Left cardiac atrium (tissue), 4 donors: ENCODE measurements around the gene CHAMP1. TPM values are rescaled to one million over a fixed set of nuclear protein-coding genes. Genes with fewer than 3 reads are reported as not detected.
"Not testable (repeated sequence)": the region's sequence is repeated elsewhere in the genome, so short reads cannot be mapped to it uniquely, and the experiment has no call there.

Source experiments
- ATAC-seq, 2 donors: fragments of 200-7000 bp; cut with Tn5 transposase; one replicate each; pipeline ENCODE4 v1.9.1; 2020; ENCODE audit warnings: mild to moderate bottlenecking in 2 of 2, moderate library complexity in 2 of 2
- DNase-seq: peaks from one replicate; pipeline ENCODE4 v3.0.0-alpha.2; 2020
- intact Hi-C, 2 donors: fragments of 100-400 bp; cut with DNase I; formaldehyde crosslinking; loops; one replicate each; pipeline versions ENCODE4 v1.14.1 to v1.15.1; 2022 to 2023
- microRNA-seq, 2 donors: library from miRNA; unstranded; fragments of <30 nt; microRNA quantifications; one replicate each; pipeline ENCODE4 v1.2.0, GENCODE V29; 2020
- total RNA-seq, 2 donors: library from RNA; stranded (reverse); fragmentation: NEBNext Ultra II Directional; extraction: Animal tissue kit (Norgen Biotek cat#: 25700); gene quantifications; one replicate each; pipeline ENCODE4 v1.2.1, GENCODE V29; 2021
- donor health status: DM: no; HTN: yes; CAD: no.
- donor health status: DM: no; HTN: yes; CAD: no; lungs with severe emphysema.
- donor health status: DM: yes; HTN: yes; CAD: no.
- donor health status: Dilated cardiomyopathy.

The CHAMP1 gene
- total RNA-seq, 2 donors from 2014 or later = 11.5 to 12.0 TPM

DNA sequence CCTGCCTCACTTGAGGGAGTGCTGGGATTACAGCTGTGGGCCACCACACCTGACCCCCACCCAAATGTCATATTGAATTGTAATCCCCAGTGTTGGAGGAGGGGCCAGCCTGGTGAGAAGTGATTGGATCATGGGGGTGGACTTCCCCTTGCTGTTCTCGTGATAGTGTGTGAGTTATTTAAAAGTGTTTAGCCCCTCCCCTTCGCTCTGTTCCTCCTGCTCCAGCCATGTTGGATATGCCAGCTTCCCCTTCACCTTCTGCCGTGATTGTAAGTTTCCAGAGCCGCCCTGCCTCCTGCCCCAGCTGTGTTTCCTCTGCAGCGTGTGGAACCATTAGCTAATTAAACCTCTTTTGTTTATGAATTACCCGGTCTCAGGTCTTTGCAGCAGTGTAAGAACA, 13.7 kb downstream of the CHAMP1 start:
- no peak for DNase-seq
- intact Hi-C loops = no loop called here
- no peak for ATAC-seq

DNA sequence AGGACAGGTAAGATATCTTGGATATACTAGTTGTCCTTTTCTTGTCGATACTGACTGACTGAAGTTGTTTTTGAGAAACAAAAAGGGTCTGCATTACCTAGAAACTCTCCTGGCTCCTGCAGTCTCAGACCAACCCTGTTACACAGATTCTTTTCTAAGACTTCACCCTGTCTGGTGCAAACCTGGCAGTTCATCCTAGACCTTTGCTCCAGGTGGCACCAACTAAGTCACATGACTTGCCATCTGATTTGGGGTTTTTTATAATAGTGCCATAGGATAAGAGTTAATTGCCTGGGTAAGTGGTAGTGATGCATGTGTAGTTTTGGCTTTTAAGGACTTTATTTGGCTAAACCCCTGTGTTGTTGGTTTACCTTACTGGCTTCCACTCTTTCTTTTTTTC, 14.3 kb downstream of the CHAMP1 start:
- ATAC-seq = no peak
- intact Hi-C loops = no loop called here
- DNase-seq = no peak

DNA sequence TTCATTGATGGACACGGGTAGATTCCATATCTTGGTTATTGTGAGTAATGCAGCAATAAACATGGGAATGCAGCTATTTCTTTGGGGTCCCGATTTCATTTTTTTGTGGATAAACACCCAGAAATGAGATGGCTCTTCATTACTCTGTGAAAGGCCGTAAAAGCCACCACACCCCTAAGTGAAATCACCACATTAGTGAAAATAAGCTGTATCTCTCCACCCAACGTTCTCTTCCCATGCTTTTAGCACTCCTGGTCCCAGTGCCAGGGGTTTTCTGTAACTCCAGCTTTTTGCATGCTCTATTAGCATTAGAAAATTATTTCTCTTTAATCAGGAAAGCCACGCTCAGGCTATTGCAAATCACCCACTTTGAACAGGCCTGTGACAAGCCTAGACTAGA, 15.8 kb downstream of the CHAMP1 start:
- intact Hi-C loops = no loop called here
- ATAC-seq (no peak), DNase-seq (no peak)

DNA sequence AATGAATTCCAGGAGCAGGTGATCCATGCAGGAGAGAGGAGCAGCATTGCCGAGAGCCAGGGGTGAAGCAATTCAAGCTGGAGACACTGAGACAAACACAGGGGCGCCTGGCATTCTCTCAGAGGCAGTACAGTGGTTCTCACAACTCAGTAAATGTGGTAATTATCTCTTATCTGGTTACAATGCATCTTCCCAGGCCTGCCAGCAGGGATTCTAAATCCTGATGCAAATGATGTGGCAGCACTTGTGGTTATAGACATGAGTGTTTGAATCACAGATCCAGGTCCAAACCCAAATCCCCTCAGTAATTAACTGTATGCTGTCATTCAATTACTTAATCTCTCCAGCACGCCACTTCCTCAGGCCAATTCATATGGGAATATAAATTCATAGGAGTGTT, 19.6 kb downstream of the CHAMP1 start:
- DNase-seq, ATAC-seq, intact Hi-C loops: not testable (repeated sequence)

DNA sequence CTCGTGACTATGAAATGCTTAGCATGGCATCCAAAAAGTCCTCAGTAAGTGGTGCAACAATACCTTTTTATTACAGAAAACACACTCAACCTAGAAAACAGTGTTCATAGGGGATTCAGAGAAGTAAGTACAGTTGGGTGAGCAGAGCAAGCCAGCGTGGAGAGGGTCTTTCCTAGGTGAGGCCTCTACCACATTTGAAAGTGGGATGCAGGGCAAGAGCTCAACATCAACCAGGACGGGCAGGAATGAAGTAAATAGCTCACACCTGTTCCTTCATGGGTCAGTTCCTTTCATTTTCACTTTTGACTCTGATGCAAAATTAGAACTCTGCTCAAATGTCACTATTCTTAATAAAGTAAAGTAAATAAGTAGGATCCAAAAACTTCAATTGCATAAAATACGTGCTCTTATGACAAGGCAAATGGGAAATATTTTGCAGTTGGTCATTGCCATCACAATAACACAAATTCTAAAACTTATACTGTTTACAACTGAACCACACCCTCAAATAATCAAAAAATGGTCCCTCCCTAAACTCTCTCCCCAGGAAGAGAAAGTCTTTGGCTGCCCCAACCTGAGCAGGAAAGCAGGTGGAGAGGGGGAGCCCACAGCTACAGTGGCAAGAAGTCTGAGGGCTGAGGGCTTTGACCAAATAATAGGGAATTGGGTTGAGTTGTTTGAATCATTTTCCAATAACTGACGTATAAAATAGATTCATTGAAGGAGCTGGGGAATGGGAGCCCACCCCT, 20.2 kb downstream of the CHAMP1 start:
- intact Hi-C loops = no loop called here
- DNase-seq = no peak
- ATAC-seq = no peak

- DNase-seq, intact Hi-C loops: not testable (repeated sequence)
Measured at GRCh38 chr13:114336457-114336856, 22.2 kb downstream of the CHAMP1 start.

GRCh38 chr13:114338959-114339358, 24.7 kb downstream of the CHAMP1 start:
- intact Hi-C loops = no loop called here
- DNase-seq (no peak), ATAC-seq (no peak)

More at GRCh38 chr13:114336457-114336856, 22.2 kb downstream of the CHAMP1 start:
- ATAC-seq = not testable (repeated sequence)

DNA sequence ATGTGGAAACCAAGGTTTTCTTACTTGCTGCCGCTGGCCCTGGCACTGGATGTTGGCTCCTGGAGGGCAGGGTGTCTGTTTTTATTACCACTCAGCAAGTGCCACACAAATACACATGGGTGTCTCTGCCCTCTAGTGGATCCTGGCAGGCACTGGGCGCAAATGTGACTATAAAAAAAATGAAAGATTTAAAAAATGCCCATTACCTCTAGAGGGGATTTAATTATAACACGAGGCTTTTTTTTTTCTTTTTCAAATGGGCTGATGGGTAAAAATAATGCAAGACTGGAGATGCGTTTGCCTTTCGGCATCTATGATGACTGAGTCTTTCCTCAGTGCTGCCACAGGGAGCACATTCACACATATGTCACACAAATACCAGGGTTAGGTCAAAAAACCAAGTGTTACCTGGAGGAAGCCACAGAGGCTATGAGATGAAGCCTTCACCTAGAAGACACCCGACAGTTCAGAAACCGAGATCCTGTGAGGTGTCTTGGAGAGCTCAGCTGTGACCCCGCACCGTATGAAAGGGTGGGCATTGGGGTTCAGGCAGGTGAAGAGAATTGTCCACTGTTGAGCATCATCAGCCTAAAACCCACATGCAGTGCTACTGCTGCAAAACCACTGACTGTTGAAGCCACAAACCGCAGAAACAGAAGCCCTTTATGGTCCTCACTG, 25.7 kb downstream of the CHAMP1 start:
- DNase-seq (no peak), ATAC-seq (peak; percentile 21 to 70)
- intact Hi-C loops = no loop called here

DNA sequence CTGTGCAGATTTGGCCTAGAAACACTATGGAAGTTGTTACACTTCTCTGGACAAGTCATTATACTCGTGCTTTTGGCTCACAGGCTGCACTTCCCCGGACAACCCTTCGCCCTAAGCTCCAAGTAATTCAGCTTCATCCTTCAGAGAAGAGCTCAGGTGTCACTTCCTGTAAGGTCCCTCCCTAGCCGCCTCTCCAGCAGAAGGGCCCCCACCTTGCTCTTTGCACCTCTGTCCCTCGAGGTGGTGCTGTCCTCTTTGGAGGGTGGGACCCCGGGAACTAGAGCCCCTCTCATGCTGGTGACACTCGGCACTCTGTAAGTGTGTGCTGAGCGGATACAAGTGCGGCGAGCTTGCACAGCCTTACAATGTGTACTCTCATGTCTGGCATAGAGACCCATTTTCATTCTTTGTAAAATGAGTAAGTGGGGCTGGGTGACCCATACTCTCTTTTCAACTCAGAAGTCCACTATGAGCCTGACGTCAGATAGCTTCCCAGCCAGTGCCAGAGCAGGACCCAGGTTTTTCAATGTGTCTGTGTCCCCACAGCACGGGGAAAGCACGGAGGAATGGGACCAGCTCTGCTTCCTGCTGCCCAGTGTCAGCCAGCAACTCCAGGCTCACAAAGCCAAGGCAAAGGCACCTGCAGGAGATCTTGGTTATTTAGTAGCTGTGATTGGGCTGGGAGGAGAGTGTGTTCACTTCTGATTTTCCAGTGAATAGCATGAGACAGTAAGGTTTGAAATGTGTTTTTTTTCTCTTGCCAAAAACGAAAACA, 26.9 kb downstream of the CHAMP1 start:
- intact Hi-C loops = no loop called here
- DNase-seq (no peak), ATAC-seq (no peak)

- intact Hi-C loops, ATAC-seq, DNase-seq: not testable (repeated sequence)
Measured at GRCh38 chr13:114347256-114347655, 33.0 kb downstream of the CHAMP1 start.

DNA sequence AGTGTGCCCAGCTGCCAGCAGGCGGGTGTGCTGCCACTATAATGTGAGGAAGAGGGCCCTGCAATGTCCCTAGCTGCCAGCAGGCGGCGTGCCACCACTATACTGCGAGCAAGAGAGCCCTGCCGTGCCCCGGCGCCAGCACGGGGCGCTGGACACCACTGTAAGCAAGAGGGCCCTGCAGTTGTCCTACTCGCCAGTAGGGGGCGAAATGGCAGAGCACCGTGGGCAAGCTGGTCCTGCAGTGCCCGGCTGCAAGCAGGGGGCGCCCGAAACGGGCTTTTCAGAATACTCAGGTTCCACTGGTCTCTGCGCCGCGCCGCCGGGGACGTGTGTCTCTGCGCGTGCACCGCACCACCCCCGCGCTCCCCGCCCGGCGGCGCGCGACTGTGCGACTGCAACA, 38.5 kb downstream of the CHAMP1 start:
- DNase-seq, intact Hi-C loops, ATAC-seq: not testable (repeated sequence)

GRCh38 chr13:114353382-114353781, 39.1 kb downstream of the CHAMP1 start:
- intact Hi-C loops, ATAC-seq, DNase-seq: not testable (repeated sequence)

Small RNAs within 50 kb of the gene (microRNA-seq; reads per million reads assigned to microRNA genes)
- 0 reads per million in 2 donors for gene MIR4502

Other genes with a start within 250 kb of the CHAMP1 start
- gene RASA3, start 181.9 kb upstream of the CHAMP1 start, total RNA-seq = 10 to 100 TPM; 19.9 to 20.1 TPM
- not detected for gene CFAP97D2, start 135.2 kb upstream of the CHAMP1 start, total RNA-seq
- gene CDC16, start 79.6 kb upstream of the CHAMP1 start, total RNA-seq = 10 to 100 TPM; 37.9 to 38.9 TPM
- gene UPF3A, start 32.9 kb upstream of the CHAMP1 start, total RNA-seq = 10 to 100 TPM; 22.2 to 28.0 TPM